H1 (cell line): ENCODE data around the gene PPP2R3B. TPM values are rescaled to one million over a fixed set of nuclear protein-coding genes. Genes with fewer than 3 reads are reported as not detected.
"Not testable (repeated sequence)": the region's sequence is repeated elsewhere in the genome, so short reads cannot be mapped to it uniquely, and the experiment has no call there.

Experiments used
- CTCF ChIA-PET: fragments of 300-600 bp; sonication (Branson Sonifier 250); formaldehyde crosslinking; loops from one replicate; lab custom pipeline; 2021; ENCODE audit not compliant: partially characterized antibody; lab: Charles Lee
- POLR2A ChIA-PET: fragments of 300-600 bp; sonication (Branson Sonifier 250); formaldehyde crosslinking; loops from one replicate; lab custom pipeline; 2021; ENCODE audit warnings: inconsistent platforms; ENCODE audit not compliant: partially characterized antibody; lab: Charles Lee
- DNase-seq, 2 experiments: peaks; one replicate each; pipeline versions ENCODE4 v3.0.0 to v3.0.0-alpha.2; 2010 to 2022; ENCODE audit warnings: low spot score in 2 of 2, low read depth in 1 of 2, mixed read lengths in 1 of 2
- FAIRE-seq: peaks from 2 replicates; lab custom pipeline; 2011; peaks lifted over from hg19 to GRCh38; lab: Jason Lieb, UNC
- H2AFZ ChIP-seq: 2 replicates; pipeline ENCODE4 v1.8.1; 2012; ENCODE audit warnings: low read length, inconsistent platforms
- H2AK5ac ChIP-seq: 2 replicates; pipeline ENCODE4 v1.6.1; 2013; ENCODE audit warnings: low read depth, low read length
- H2BK120ac ChIP-seq: replicated peaks from 2 replicates; pipeline ENCODE3; 2013; ENCODE audit warnings: low read depth, low read length, inconsistent platforms
- H2BK12ac ChIP-seq: 2 replicates; pipeline ENCODE4 v1.6.1; 2013; ENCODE audit warnings: low read depth, low read length
- H2BK15ac ChIP-seq: 2 replicates; pipeline ENCODE4 v1.6.1; 2013; ENCODE audit warnings: low read length
- H2BK20ac ChIP-seq: 2 replicates; pipeline ENCODE4 v1.6.1; 2013; ENCODE audit warnings: low read length
- H2BK5ac ChIP-seq: 2 replicates; pipeline ENCODE4 v1.6.1; 2013; ENCODE audit warnings: low read depth, low read length
- H3K14ac ChIP-seq: 2 replicates; pipeline ENCODE4 v1.6.1; 2013; ENCODE audit warnings: inconsistent platforms; ENCODE audit not compliant: insufficient read length
- H3K18ac ChIP-seq: 2 replicates; pipeline ENCODE4 v1.6.1; 2013; ENCODE audit warnings: low read length; ENCODE audit errors: extremely low read depth
- H3K23ac ChIP-seq: 2 replicates; pipeline ENCODE4 v1.6.1; 2013; ENCODE audit warnings: inconsistent platforms; ENCODE audit not compliant: insufficient read length
- H3K23me2 ChIP-seq: 2 replicates; pipeline ENCODE4 v1.6.1; 2013; ENCODE audit warnings: low read depth, low read length
- H3K27ac ChIP-seq: 2 replicates; pipeline ENCODE4 v1.6.1; 2011; ENCODE audit warnings: low read depth, low read length, inconsistent platforms
- H3K27me3 ChIP-seq, 4 experiments: replicated peaks in 1 of 4; 1 replicate in 1 of 4; 2 replicates in 3 of 4; pipeline versions ENCODE4 v1.6.1 to v1.8.1; 2011 to 2013; ENCODE audit warnings: low read length in 3 of 4, mild to moderate bottlenecking in 3 of 4, inconsistent platforms in 2 of 4, mixed read lengths in 2 of 4, moderate library complexity in 1 of 4; ENCODE audit not compliant: control insufficient read depth in 3 of 4, insufficient read depth in 3 of 4; ENCODE audit errors: extremely low read depth in 1 of 4
- H3K36me3 ChIP-seq, 4 experiments: 2 replicates each; pipeline versions ENCODE4 v1.6.1 to v1.8.1; 2011 to 2013; ENCODE audit warnings: mild to moderate bottlenecking in 4 of 4, low read length in 3 of 4, moderate library complexity in 2 of 4, control low read depth in 1 of 4, inconsistent platforms in 1 of 4; ENCODE audit not compliant: insufficient read depth in 4 of 4, control insufficient read depth in 2 of 4
- H3K4ac ChIP-seq: replicated peaks from 2 replicates; pipeline ENCODE3; 2013; ENCODE audit warnings: low read length, low read depth, mixed read lengths, inconsistent platforms; ENCODE audit not compliant: insufficient read length
- H3K4me1 ChIP-seq, 4 experiments: replicated peaks in 1 of 4; 1 replicate in 1 of 4; 2 replicates in 3 of 4; pipeline versions ENCODE4 v1.6.1 to v1.8.1; 2011 to 2013; ENCODE audit warnings: low read length in 3 of 4, inconsistent platforms in 2 of 4, mixed read lengths in 1 of 4; ENCODE audit not compliant: insufficient read depth in 4 of 4, control insufficient read depth in 3 of 4
- H3K4me2 ChIP-seq, 2 experiments: 2 replicates each; pipeline versions ENCODE4 v1.6.1 to v1.8.1; 2011 to 2013; ENCODE audit warnings: low read depth in 2 of 2, low read length in 2 of 2, control low read depth in 1 of 2, inconsistent platforms in 1 of 2, mild to moderate bottlenecking in 1 of 2; ENCODE audit not compliant: insufficient read depth in 1 of 2
- H3K4me3 ChIP-seq, 4 experiments: fragments of 200-600, 300-600 bp in 1 of 4; sonication (generic), shearing (Covaris generic), sonication (Bioruptor Twin) in 1 of 4; 2 replicates each; pipeline versions ENCODE4 v1.5.1 to v1.8.1; 2011 to 2016; ENCODE audit warnings: low read length in 4 of 4, low read depth in 3 of 4, control low read depth in 2 of 4, inconsistent platforms in 2 of 4, mild to moderate bottlenecking in 2 of 4, mixed read lengths in 1 of 4, moderate library complexity in 1 of 4; ENCODE audit not compliant: insufficient read depth in 2 of 4; ENCODE audit errors: extremely low read depth in 1 of 4
- H3K56ac ChIP-seq: replicated peaks from 2 replicates; pipeline ENCODE3; 2013; ENCODE audit warnings: low read depth, mild to moderate bottlenecking, mixed read lengths, low read length, inconsistent platforms; ENCODE audit not compliant: insufficient read length
- H3K79me1 ChIP-seq: 2 replicates; pipeline ENCODE4 v1.6.1; 2013; ENCODE audit warnings: low read depth, low read length, control low read depth
- H3K79me2 ChIP-seq, 2 experiments: 2 replicates each; pipeline versions ENCODE4 v1.6.1 to v1.8.1; 2012 to 2013; ENCODE audit warnings: low read length in 2 of 2, mild to moderate bottlenecking in 2 of 2, inconsistent platforms in 1 of 2; ENCODE audit not compliant: insufficient read depth in 2 of 2, control insufficient read depth in 1 of 2
- H3K9ac ChIP-seq, 4 experiments: replicated peaks in 1 of 4; 1 replicate in 1 of 4; 2 replicates in 3 of 4; pipeline versions ENCODE4 v1.6.1 to v1.8.1; 2011 to 2013; ENCODE audit warnings: low read depth in 3 of 4, low read length in 3 of 4, control low read depth in 2 of 4, mild to moderate bottlenecking in 2 of 4, moderate library complexity in 2 of 4, inconsistent platforms in 1 of 4; ENCODE audit errors: extremely low read depth in 1 of 4
- H3K9me3 ChIP-seq, 2 experiments: 2 replicates each; pipeline versions ENCODE4 v1.6.1 to v1.8.1; 2012 to 2013; ENCODE audit warnings: mild to moderate bottlenecking in 2 of 2, moderate library complexity in 2 of 2, control low read depth in 1 of 2, inconsistent platforms in 1 of 2, low read depth in 1 of 2, low read length in 1 of 2, mixed read lengths in 1 of 2; ENCODE audit not compliant: insufficient read depth in 2 of 2
- H4K20me1 ChIP-seq, 2 experiments: replicated peaks in 1 of 2; 2 replicates each; pipeline versions ENCODE3 to v1.8.1; 2011 to 2013; ENCODE audit warnings: inconsistent platforms in 2 of 2, low read length in 2 of 2, mild to moderate bottlenecking in 1 of 2; ENCODE audit not compliant: insufficient read depth in 2 of 2, control insufficient read depth in 1 of 2
- H4K5ac ChIP-seq: 2 replicates; pipeline ENCODE4 v1.6.1; 2013; ENCODE audit warnings: low read length, low read depth, mixed read lengths, inconsistent platforms; ENCODE audit not compliant: insufficient read length
- H4K8ac ChIP-seq: 2 replicates; pipeline ENCODE4 v1.8.0; 2013; ENCODE audit warnings: mild to moderate bottlenecking, moderate library complexity, low read length, inconsistent platforms; ENCODE audit not compliant: insufficient read depth; ENCODE audit errors: extremely low read depth
- H4K91ac ChIP-seq: replicated peaks from 2 replicates; pipeline ENCODE3; 2013; ENCODE audit warnings: low read length, mixed read lengths, inconsistent platforms; ENCODE audit not compliant: insufficient read length
- KDM1A ChIP-seq: fragments of 200-600, 300-600 bp; sonication (generic); IDR thresholded peaks from 2 replicates; pipeline ENCODE4 v1.7.1; 2016; ENCODE audit warnings: mild to moderate bottlenecking, low read length, borderline replicate concordance
- WGBS, 2 experiments: shearing (Covaris generic) in 1 of 2; methylation state at CpG; one replicate each; pipeline versions ENCODE4 v1.1.6 to v1.1.7; 2013 to 2015; ENCODE audit warnings: low lambda C conversion rate in 2 of 2, mixed read lengths in 2 of 2, inconsistent platforms in 1 of 2, low coverage in 1 of 2, missing lambda C conversion rate in 1 of 2; ENCODE audit not compliant: insufficient replicate concordance in 2 of 2, insufficient coverage in 1 of 2, insufficient read length in 1 of 2; ENCODE audit errors: extremely low coverage in 1 of 2, missing lambda C conversion rate in 1 of 2; 5-methylcytosine and 5-hydroxymethylcytosine counted together
- polyA plus RNA-seq, 7 experiments: library from polyadenylated mRNA; depleted of rRNA in 3 of 7; stranded (reverse) in 5 of 7; unstranded in 2 of 7; fragments of >200 nt in 5 of 7; fragments of 200-250 nt in 2 of 7; gene quantifications; 1 replicate in 5 of 7; 2 replicates in 1 of 7; 4 replicates in 1 of 7; pipeline versions ENCODE4 v1.2.1 to v1.2.3, GENCODE V29; 2011 to 2013; ENCODE audit warnings: missing spikeins in 2 of 7, mixed read lengths in 2 of 7
- total RNA-seq: library from RNA; stranded (reverse); fragmentation: NEBNext Ultra II Directional; extraction: Animal tissue kit (Norgen Biotek cat#: 25700); gene quantifications from 2 replicates; pipeline ENCODE4 v1.2.1, GENCODE V29; 2021

The PPP2R3B gene
- total and polyA plus RNA-seq, 2 of the 8 experiments (the other 6 are each of a cell fraction or from before 2014, with no cell fraction given): 47.6 to 86.7 TPM

GRCh38 chrX:306614-307251 is 80.0 kb downstream of the PPP2R3B start:
- H2BK5ac ChIP-seq, H3K27me3 ChIP-seq, H3K4me1 ChIP-seq, POLR2A ChIA-PET, H3K79me2 ChIP-seq, H4K5ac ChIP-seq, H3K56ac ChIP-seq, H3K4me3 ChIP-seq, H3K9ac ChIP-seq, H2AK5ac ChIP-seq, H3K4me2 ChIP-seq, CTCF ChIA-PET, H3K23me2 ChIP-seq, H2BK120ac ChIP-seq, H2BK20ac ChIP-seq, H3K23ac ChIP-seq, H2BK15ac ChIP-seq, H3K27ac ChIP-seq, H3K18ac ChIP-seq, H3K14ac ChIP-seq, H3K79me1 ChIP-seq, H2AFZ ChIP-seq, H2BK12ac ChIP-seq, H3K4ac ChIP-seq, H4K91ac ChIP-seq, H4K8ac ChIP-seq, DNase-seq, H3K9me3 ChIP-seq: not testable (repeated sequence)
- peak; percentile 55; the same call in 1 of the 2 replicates for TF ChIP-seq KDM1A
- peak; percentile 13 for FAIRE-seq
- Histone ChIP-seq H3K36me3 (peaks cover 17 to 72% (median 46%) of the 10 kb centered on the region in 4 experiments), H4K20me1 (peaks cover 6 to 17% of the 10 kb centered on the region in 2 experiments)
- 93% methylated on average over 3 of the region's 3 CpGs; no CpG with 5 or more reads in 1 of the 2 experiments for WGBS, 2 experiments
